ENCODE data around the gene PPP1R3E.

- TF ChIP-seq CTCF (IDR thresholded peaks at IDR 0.05) (peak; percentile 42 to 94 (median 69)), POLR2A (IDR thresholded peaks at IDR 0.05) (no peak)
Measured at GRCh38 chr14:23294734-23295561, 7.7 kb downstream of the PPP1R3E start.

Data from Peyer's patch (tissue), 4 donors.